Astrocyte (in vitro differentiated cells and primary cell): Measurements from ENCODE around the gene LEUTX. TPM values are rescaled to one million over a fixed set of nuclear protein-coding genes. Genes with fewer than 3 reads are reported as not detected.

Experiments
- DNase-seq: peaks from one replicate; pipeline ENCODE4 v3.0.0-alpha.2; 2010; ENCODE audit warnings: low read depth
- FAIRE-seq: peaks from 2 replicates; lab custom pipeline; 2011; peaks lifted over from hg19 to GRCh38; lab: Jason Lieb, UNC
- H2AFZ ChIP-seq: 2 replicates; pipeline ENCODE4 v1.6.0; 2012; ENCODE audit warnings: low read depth, low read length, inconsistent platforms
- H3K27ac ChIP-seq: 2 replicates; pipeline ENCODE4 v1.5.1; 2011; ENCODE audit warnings: low read depth, low read length, inconsistent platforms
- H3K27me3 ChIP-seq: 2 replicates; pipeline ENCODE4 v1.6.0; 2011; ENCODE audit warnings: low read length, inconsistent platforms; ENCODE audit not compliant: insufficient read depth
- H3K36me3 ChIP-seq: 2 replicates; pipeline ENCODE4 v1.5.1; 2011; ENCODE audit warnings: low read length, inconsistent platforms; ENCODE audit not compliant: insufficient read depth
- H3K4me1 ChIP-seq: 2 replicates; pipeline ENCODE4 v1.5.1; 2011; ENCODE audit warnings: low read length, inconsistent platforms; ENCODE audit not compliant: insufficient read depth
- H3K4me2 ChIP-seq: 2 replicates; pipeline ENCODE4 v1.6.0; 2012; ENCODE audit warnings: low read length, inconsistent platforms
- H3K4me3 ChIP-seq: 2 replicates; pipeline ENCODE4 v1.5.1; 2011; ENCODE audit warnings: low read depth, mild to moderate bottlenecking, low read length, inconsistent platforms; ENCODE audit not compliant: insufficient read depth
- H3K79me2 ChIP-seq: 2 replicates; pipeline ENCODE4 v1.6.0; 2012; ENCODE audit warnings: mild to moderate bottlenecking, low read length, inconsistent platforms; ENCODE audit not compliant: insufficient read depth
- H3K9ac ChIP-seq: 2 replicates; pipeline ENCODE4 v1.6.0; 2012; ENCODE audit warnings: mild to moderate bottlenecking, low read length, inconsistent platforms
- H3K9me3 ChIP-seq: 2 replicates; pipeline ENCODE4 v1.5.1; 2012; ENCODE audit warnings: low read depth, mild to moderate bottlenecking, low read length, inconsistent platforms; ENCODE audit not compliant: insufficient read depth
- H4K20me1 ChIP-seq: 2 replicates; pipeline ENCODE4 v1.6.0; 2012; ENCODE audit warnings: low read length, inconsistent platforms; ENCODE audit not compliant: insufficient read depth
- H3K27ac Mint-ChIP-seq: one replicate; pipeline ENCODE4 v1.8.0; 2021; ENCODE audit warnings: mild to moderate bottlenecking, mixed read lengths; ENCODE audit not compliant: unreplicated experiment
- H3K27me3 Mint-ChIP-seq: one replicate; pipeline ENCODE4 v1.8.0; 2021; ENCODE audit warnings: low read depth, mixed read lengths; ENCODE audit not compliant: unreplicated experiment
- H3K36me3 Mint-ChIP-seq: one replicate; pipeline ENCODE4 v1.8.0; 2021; ENCODE audit warnings: low read depth, mixed read lengths; ENCODE audit not compliant: unreplicated experiment
- H3K4me1 Mint-ChIP-seq: one replicate; pipeline ENCODE4 v1.8.0; 2021; ENCODE audit warnings: low read depth, mixed read lengths; ENCODE audit not compliant: unreplicated experiment
- H3K4me3 Mint-ChIP-seq: one replicate; pipeline ENCODE4 v1.8.0; 2021; ENCODE audit warnings: mild to moderate bottlenecking, moderate library complexity, mixed read lengths; ENCODE audit not compliant: unreplicated experiment
- H3K9me3 Mint-ChIP-seq: one replicate; pipeline ENCODE4 v1.8.0; 2021; ENCODE audit warnings: mild to moderate bottlenecking, mixed read lengths; ENCODE audit not compliant: unreplicated experiment
- CTCF ChIP-seq: IDR thresholded peaks from 2 replicates; pipeline ENCODE4 v1.5.1; 2011; ENCODE audit warnings: low read depth, mild to moderate bottlenecking, inconsistent platforms, low read length, moderate library complexity; ENCODE audit not compliant: insufficient read depth
- EZH2 ChIP-seq: IDR thresholded peaks from 2 replicates; pipeline ENCODE4 v1.6.1; 2012; ENCODE audit warnings: mild to moderate bottlenecking, low read length, inconsistent platforms; ENCODE audit not compliant: insufficient read depth
- total RNA-seq: library from RNA; stranded (reverse); gene quantifications from 2 replicates; pipeline ENCODE4 v1.2.1, GENCODE V29; 2021

Gene LEUTX
- total RNA-seq, 1 donor from 2014 or later = not detected

GRCh38 chr19:39830406-39830805 lies 51.8 kb downstream of the LEUTX start:
- Mint-ChIP-seq H3K4me3 (no peak overlapping the region), H3K27ac (no peak overlapping the region), H3K4me1 (peaks cover 17% of the 10 kb centered on the region), H3K27me3 (no peaks in the 10 kb centered on the region), H3K9me3 (peaks cover 2% of the 10 kb centered on the region), H3K36me3 (peaks cover 28% of the 10 kb centered on the region)
- Histone ChIP-seq H3K27ac (no peak overlapping the region), H3K4me2 (no peak overlapping the region), H3K9ac (no peak overlapping the region), H4K20me1 (peaks cover 12% of the 10 kb centered on the region), H2AFZ (no peak overlapping the region), H3K79me2 (peaks cover 26% of the 10 kb centered on the region), H3K4me1 (peaks cover 6% of the 10 kb centered on the region), H3K36me3 (peaks cover 22% of the 10 kb centered on the region), H3K4me3 (no peak overlapping the region), H3K27me3 (no peaks in the 10 kb centered on the region), H3K9me3 (no peaks in the 10 kb centered on the region)
- no peak for TF ChIP-seq EZH2
- TF ChIP-seq CTCF = no peak
- no peak for FAIRE-seq
- no peak for DNase-seq

- Mint-ChIP-seq H3K9me3 (peaks cover 2% of the 10 kb centered on the region), H3K27me3 (no peaks in the 10 kb centered on the region), H3K36me3 (peaks cover 28% of the 10 kb centered on the region), H3K4me3 (peak overlapping the region; percentile 62), H3K27ac (no peak overlapping the region), H3K4me1 (peaks cover 17% of the 10 kb centered on the region)
- DNase-seq (no peak), FAIRE-seq (no peak)
- Histone ChIP-seq H4K20me1 (peaks cover 12% of the 10 kb centered on the region), H3K4me2 (no peak overlapping the region), H3K27me3 (no peaks in the 10 kb centered on the region), H2AFZ (no peak overlapping the region), H3K9me3 (no peaks in the 10 kb centered on the region), H3K36me3 (peaks cover 26% of the 10 kb centered on the region), H3K79me2 (peaks cover 26% of the 10 kb centered on the region), H3K9ac (no peak overlapping the region), H3K4me3 (no peak overlapping the region), H3K4me1 (peaks cover 6% of the 10 kb centered on the region), H3K27ac (no peak overlapping the region)
- TF ChIP-seq CTCF (no peak), EZH2 (no peak)
These were observed 52.2 kb downstream of the LEUTX start for GRCh38 chr19:39830847-39831246.

- Histone ChIP-seq H3K9me3 (no peaks in the 10 kb centered on the region), H2AFZ (no peak overlapping the region), H3K4me3 (no peak overlapping the region), H3K27ac (no peak overlapping the region), H3K36me3 (peaks cover 34% of the 10 kb centered on the region), H3K27me3 (no peaks in the 10 kb centered on the region), H3K4me2 (peak overlapping the region; percentile 92), H3K79me2 (peaks cover 26% of the 10 kb centered on the region), H3K4me1 (peaks cover 6% of the 10 kb centered on the region), H3K9ac (no peak overlapping the region), H4K20me1 (peaks cover 12% of the 10 kb centered on the region)
- H3K9me3 Mint-ChIP-seq = peaks cover 2% of the 10 kb centered on the region
- no peak overlapping the region for H3K27ac Mint-ChIP-seq
- no peak for DNase-seq
- TF ChIP-seq CTCF = no peak
- no peak for TF ChIP-seq EZH2
- no peaks in the 10 kb centered on the region for H3K27me3 Mint-ChIP-seq
- H3K4me1 Mint-ChIP-seq = peaks cover 17% of the 10 kb centered on the region
- H3K36me3 Mint-ChIP-seq = peaks cover 25% of the 10 kb centered on the region
- FAIRE-seq = no peak
- peak overlapping the region; percentile 94 for H3K4me3 Mint-ChIP-seq
These were observed 53.0 kb downstream of the LEUTX start for GRCh38 chr19:39831679-39832078.
